Neural cell (in vitro differentiated cells): ENCODE measurements around the gene FCHO2.

ENCODE experiments used
- EP300 ChIP-seq: fragments of 450-650 bp; conservative IDR thresholded peaks from 2 replicates; pipeline ENCODE4 v1.6.1; 2014; ENCODE audit warnings: antibody characterized with exemption, mild to moderate bottlenecking, moderate library complexity; ENCODE audit not compliant: poor library complexity, severe bottlenecking
- POLR2AphosphoS5 ChIP-seq: IDR thresholded peaks from 2 replicates; pipeline ENCODE4 v1.6.1; 2012
- TF ChIP-seq, protein P1 (sequence below): fragments of 450-650 bp; IDR thresholded peaks from 2 replicates; pipeline ENCODE4 v1.5.1; 2014; ENCODE audit warnings: antibody characterized with exemption, mild to moderate bottlenecking, moderate library complexity; ENCODE audit not compliant: poor library complexity, severe bottlenecking
- TF ChIP-seq, protein P2 (sequence below): IDR thresholded peaks from 2 replicates; pipeline ENCODE4 v1.6.1; 2012; ENCODE audit warnings: borderline replicate concordance

DNA sequence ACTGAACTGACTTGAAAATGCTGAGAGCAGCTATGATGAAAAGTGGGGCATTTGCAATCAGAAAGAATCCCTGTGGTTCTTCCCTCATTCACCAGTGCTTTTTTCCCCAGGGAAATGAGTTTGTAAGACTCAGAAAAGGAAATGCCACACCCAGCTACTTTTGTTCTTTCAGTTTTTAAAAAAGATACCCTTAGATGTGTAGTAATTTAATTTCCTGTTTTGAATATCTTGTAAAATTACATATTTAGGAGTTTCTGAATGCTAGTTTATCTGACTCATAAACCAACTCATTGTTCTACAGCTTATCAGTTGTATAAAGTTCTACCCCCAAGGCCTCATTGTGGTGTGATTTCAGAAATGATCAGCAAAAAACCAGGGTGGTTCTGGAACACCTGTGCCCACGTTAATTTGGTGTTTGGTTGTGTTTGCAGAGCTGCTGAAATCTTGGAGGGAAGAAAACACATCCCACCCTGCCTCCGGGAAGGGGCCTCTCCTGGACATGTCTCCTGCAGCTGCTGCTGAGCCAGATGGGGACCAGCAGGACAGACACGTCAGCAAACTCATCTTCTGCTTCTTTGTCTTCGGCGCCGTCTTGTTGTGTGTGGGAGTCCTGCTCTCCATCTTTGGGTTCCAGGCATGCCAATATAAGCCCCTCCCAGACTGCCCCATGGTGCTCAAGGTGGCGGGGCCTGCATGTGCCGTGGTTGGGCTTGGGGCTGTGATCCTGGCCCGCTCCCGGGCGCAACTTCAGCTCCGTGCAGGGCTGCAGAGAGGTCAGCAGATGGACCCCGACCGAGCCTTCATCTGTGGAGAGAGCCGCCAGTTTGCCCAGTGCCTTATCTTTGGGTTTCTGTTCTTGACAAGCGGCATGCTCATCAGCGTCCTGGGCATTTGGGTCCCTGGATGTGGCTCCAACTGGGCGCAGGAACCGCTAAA, 167.3 kb downstream of the FCHO2 start:
- TF ChIP-seq, protein P1, sequence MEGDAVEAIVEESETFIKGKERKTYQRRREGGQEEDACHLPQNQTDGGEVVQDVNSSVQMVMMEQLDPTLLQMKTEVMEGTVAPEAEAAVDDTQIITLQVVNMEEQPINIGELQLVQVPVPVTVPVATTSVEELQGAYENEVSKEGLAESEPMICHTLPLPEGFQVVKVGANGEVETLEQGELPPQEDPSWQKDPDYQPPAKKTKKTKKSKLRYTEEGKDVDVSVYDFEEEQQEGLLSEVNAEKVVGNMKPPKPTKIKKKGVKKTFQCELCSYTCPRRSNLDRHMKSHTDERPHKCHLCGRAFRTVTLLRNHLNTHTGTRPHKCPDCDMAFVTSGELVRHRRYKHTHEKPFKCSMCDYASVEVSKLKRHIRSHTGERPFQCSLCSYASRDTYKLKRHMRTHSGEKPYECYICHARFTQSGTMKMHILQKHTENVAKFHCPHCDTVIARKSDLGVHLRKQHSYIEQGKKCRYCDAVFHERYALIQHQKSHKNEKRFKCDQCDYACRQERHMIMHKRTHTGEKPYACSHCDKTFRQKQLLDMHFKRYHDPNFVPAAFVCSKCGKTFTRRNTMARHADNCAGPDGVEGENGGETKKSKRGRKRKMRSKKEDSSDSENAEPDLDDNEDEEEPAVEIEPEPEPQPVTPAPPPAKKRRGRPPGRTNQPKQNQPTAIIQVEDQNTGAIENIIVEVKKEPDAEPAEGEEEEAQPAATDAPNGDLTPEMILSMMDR, result no peak
- TF ChIP-seq POLR2AphosphoS5 (no peak), EP300 (no peak)
- TF ChIP-seq, protein P2, sequence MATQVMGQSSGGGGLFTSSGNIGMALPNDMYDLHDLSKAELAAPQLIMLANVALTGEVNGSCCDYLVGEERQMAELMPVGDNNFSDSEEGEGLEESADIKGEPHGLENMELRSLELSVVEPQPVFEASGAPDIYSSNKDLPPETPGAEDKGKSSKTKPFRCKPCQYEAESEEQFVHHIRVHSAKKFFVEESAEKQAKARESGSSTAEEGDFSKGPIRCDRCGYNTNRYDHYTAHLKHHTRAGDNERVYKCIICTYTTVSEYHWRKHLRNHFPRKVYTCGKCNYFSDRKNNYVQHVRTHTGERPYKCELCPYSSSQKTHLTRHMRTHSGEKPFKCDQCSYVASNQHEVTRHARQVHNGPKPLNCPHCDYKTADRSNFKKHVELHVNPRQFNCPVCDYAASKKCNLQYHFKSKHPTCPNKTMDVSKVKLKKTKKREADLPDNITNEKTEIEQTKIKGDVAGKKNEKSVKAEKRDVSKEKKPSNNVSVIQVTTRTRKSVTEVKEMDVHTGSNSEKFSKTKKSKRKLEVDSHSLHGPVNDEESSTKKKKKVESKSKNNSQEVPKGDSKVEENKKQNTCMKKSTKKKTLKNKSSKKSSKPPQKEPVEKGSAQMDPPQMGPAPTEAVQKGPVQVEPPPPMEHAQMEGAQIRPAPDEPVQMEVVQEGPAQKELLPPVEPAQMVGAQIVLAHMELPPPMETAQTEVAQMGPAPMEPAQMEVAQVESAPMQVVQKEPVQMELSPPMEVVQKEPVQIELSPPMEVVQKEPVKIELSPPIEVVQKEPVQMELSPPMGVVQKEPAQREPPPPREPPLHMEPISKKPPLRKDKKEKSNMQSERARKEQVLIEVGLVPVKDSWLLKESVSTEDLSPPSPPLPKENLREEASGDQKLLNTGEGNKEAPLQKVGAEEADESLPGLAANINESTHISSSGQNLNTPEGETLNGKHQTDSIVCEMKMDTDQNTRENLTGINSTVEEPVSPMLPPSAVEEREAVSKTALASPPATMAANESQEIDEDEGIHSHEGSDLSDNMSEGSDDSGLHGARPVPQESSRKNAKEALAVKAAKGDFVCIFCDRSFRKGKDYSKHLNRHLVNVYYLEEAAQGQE, result no peak
